ENCODE measurements around the gene FYN.

DNA sequence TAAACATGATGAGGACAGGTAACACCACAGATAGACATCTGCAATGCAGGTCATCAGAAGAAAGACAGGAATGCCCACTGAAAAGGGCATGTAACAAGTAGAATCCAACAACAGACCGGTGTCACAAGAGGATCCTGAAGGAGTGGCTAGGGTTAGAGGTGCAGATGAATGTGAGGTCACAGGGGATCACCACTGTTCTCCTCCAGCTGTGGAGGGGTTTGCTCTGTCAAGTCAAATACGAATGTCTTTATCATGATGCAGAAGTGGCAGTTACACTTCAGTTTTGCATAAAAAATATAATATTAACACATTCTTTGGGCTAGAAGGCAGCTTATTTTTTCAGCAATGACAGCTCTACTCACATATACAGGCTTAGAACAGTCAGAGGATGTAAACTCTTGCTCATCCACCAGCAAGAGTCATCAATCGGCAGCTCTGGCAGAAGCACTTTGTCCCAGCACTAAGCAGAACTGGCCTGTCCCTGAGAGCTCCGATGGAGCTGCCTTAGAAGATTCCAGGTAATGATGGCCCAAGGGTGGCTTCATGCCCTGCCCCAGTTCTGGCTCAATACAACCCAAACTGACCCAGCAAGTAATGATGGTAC is 137.1 kb downstream of the FYN start:
- TF ChIP-seq, protein P1, sequence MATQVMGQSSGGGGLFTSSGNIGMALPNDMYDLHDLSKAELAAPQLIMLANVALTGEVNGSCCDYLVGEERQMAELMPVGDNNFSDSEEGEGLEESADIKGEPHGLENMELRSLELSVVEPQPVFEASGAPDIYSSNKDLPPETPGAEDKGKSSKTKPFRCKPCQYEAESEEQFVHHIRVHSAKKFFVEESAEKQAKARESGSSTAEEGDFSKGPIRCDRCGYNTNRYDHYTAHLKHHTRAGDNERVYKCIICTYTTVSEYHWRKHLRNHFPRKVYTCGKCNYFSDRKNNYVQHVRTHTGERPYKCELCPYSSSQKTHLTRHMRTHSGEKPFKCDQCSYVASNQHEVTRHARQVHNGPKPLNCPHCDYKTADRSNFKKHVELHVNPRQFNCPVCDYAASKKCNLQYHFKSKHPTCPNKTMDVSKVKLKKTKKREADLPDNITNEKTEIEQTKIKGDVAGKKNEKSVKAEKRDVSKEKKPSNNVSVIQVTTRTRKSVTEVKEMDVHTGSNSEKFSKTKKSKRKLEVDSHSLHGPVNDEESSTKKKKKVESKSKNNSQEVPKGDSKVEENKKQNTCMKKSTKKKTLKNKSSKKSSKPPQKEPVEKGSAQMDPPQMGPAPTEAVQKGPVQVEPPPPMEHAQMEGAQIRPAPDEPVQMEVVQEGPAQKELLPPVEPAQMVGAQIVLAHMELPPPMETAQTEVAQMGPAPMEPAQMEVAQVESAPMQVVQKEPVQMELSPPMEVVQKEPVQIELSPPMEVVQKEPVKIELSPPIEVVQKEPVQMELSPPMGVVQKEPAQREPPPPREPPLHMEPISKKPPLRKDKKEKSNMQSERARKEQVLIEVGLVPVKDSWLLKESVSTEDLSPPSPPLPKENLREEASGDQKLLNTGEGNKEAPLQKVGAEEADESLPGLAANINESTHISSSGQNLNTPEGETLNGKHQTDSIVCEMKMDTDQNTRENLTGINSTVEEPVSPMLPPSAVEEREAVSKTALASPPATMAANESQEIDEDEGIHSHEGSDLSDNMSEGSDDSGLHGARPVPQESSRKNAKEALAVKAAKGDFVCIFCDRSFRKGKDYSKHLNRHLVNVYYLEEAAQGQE (IDR thresholded peaks at IDR 0.05; ENCODE audit: low read depth, low read length): no peak
- TF ChIP-seq POU2F2 (IDR thresholded peaks at IDR 0.05; ENCODE audit: borderline replicate concordance, low read depth, low read length) (no peak), CREM (IDR thresholded peaks at IDR 0.05; ENCODE audit: low read depth) (no peak), EZH2 (IDR thresholded peaks at IDR 0.05; ENCODE audit: borderline replicate concordance, control insufficient read depth, low read depth, low read length) (no peak), FOS (IDR thresholded peaks at IDR 0.05; ENCODE audit: borderline replicate concordance, extremely low read depth, insufficient read length) (no peak)
- TF ChIP-seq, protein P2, sequence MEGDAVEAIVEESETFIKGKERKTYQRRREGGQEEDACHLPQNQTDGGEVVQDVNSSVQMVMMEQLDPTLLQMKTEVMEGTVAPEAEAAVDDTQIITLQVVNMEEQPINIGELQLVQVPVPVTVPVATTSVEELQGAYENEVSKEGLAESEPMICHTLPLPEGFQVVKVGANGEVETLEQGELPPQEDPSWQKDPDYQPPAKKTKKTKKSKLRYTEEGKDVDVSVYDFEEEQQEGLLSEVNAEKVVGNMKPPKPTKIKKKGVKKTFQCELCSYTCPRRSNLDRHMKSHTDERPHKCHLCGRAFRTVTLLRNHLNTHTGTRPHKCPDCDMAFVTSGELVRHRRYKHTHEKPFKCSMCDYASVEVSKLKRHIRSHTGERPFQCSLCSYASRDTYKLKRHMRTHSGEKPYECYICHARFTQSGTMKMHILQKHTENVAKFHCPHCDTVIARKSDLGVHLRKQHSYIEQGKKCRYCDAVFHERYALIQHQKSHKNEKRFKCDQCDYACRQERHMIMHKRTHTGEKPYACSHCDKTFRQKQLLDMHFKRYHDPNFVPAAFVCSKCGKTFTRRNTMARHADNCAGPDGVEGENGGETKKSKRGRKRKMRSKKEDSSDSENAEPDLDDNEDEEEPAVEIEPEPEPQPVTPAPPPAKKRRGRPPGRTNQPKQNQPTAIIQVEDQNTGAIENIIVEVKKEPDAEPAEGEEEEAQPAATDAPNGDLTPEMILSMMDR (IDR thresholded peaks at IDR 0.05 in 2 of 3, conservative IDR thresholded peaks at IDR 0.05 in 1 of 3; ENCODE audit: control insufficient read depth in 2 of 3, extremely low read depth in 1 of 3, insufficient read depth in 1 of 3, low read depth in 3 of 3, low read length in 3 of 3): no peak
